HEK293T (cell line): ENCODE results near the gene DIO3.

Source experiments
- ARNT ChIP-seq: fragments of 450-650 bp; IDR thresholded peaks from 2 replicates; pipeline ENCODE4 v1.6.1; 2017; ENCODE audit warnings: mild to moderate bottlenecking
- BHLHE40 ChIP-seq: fragments of 450-650 bp; IDR thresholded peaks from 2 replicates; pipeline ENCODE4 v1.6.1; 2016; ENCODE audit warnings: mild to moderate bottlenecking, moderate library complexity, borderline replicate concordance
- CTBP1 ChIP-seq: fragments of 450-650 bp; IDR thresholded peaks from 2 replicates; pipeline ENCODE4 v1.6.1; 2016; ENCODE audit warnings: borderline replicate concordance
- FOXA1 ChIP-seq: fragments of 450-650 bp; IDR thresholded peaks from 2 replicates; pipeline ENCODE4 v1.6.1; 2016; ENCODE audit warnings: mild to moderate bottlenecking
- FOXK2 ChIP-seq: fragments of 450-650 bp; IDR thresholded peaks from 2 replicates; pipeline ENCODE4 v1.6.1; 2016; ENCODE audit warnings: mild to moderate bottlenecking
- FOXM1 ChIP-seq: fragments of 450-650 bp; IDR thresholded peaks from 2 replicates; pipeline ENCODE4 v1.6.1; 2017; ENCODE audit warnings: mild to moderate bottlenecking, borderline replicate concordance
- L3MBTL2 ChIP-seq: fragments of 450-650 bp; conservative IDR thresholded peaks from 2 replicates; pipeline ENCODE4 v1.6.1; 2016; ENCODE audit warnings: mild to moderate bottlenecking
- NFRKB ChIP-seq: fragments of 450-650 bp; IDR thresholded peaks from 2 replicates; pipeline ENCODE4 v1.6.1; 2016; ENCODE audit warnings: mild to moderate bottlenecking, moderate library complexity
- PKNOX1 ChIP-seq: fragments of 450-650 bp; IDR thresholded peaks from 2 replicates; pipeline ENCODE4 v1.6.1; 2016
- SP1 ChIP-seq: fragments of 450-650 bp; IDR thresholded peaks from 2 replicates; pipeline ENCODE4 v1.6.1; 2017
- SUZ12 ChIP-seq: fragments of 450-650 bp; IDR thresholded peaks from 2 replicates; pipeline ENCODE4 v1.6.1; 2016; ENCODE audit warnings: mild to moderate bottlenecking
- TARDBP ChIP-seq: fragments of 450-650 bp; IDR thresholded peaks from 2 replicates; pipeline ENCODE4 v1.6.1; 2016

DNA sequence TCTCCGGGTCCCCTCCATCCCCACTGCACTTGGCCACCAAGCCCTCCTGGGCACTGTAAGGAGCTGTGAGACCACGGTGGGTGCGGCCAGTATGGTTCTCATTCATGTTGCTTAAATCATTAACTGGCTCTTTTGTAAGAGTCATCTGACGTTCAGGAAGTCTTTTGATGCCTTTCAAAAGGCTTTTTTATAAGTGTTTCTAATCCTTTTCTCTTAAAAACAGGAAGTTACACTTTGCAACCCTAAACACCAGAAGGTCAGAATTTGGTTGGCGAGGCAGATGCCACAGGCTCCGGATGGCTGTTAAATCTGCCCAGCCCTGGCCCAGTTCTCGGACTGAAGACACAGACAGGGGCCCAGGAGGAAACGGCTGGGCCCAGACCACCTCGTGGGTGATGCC, 26.1 kb upstream of the DIO3 start:
- TF ChIP-seq FOXK2 (no peak), SUZ12 (no peak), FOXM1 (no peak), FOXA1 (no peak), PKNOX1 (no peak), BHLHE40 (no peak), NFRKB (no peak), CTBP1 (no peak), L3MBTL2 (no peak), SP1 (no peak), ARNT (no peak), TARDBP (no peak)
